Activated CD4-positive, alpha-beta T cell treated with anti-CD3 and anti-CD28 coated beads for 4 hours (primary cell): ENCODE data around the gene TRMT44.
"Not testable (repeated sequence)": the region's sequence is repeated elsewhere in the genome, so short reads cannot be mapped to it uniquely, and the experiment has no call there.

Experiments
- DNase-seq, 2 donors: peaks; one replicate each; pipeline ENCODE4 v3.0.0-alpha.2; 2020

The TRMT44 gene

GRCh38 chr4:8407756-8408155 lies 32.8 kb upstream of the TRMT44 start:
- DNase-seq: no peak

- peak; percentile 33 to 45 for DNase-seq
Measured at GRCh38 chr4:8409264-8410065, 31.1 kb upstream of the TRMT44 start.

GRCh38 chr4:8410066-8410625 lies 30.4 kb upstream of the TRMT44 start:
- DNase-seq: no peak

- no peak for DNase-seq
Measured at GRCh38 chr4:8410641-8411271, 29.8 kb upstream of the TRMT44 start.

GRCh38 chr4:8411351-8412180 lies 29.0 kb upstream of the TRMT44 start:
- no peak for DNase-seq

- no peak for DNase-seq
Measured at GRCh38 chr4:8412288-8412687, 28.3 kb upstream of the TRMT44 start.

GRCh38 chr4:8414377-8414776 lies 26.2 kb upstream of the TRMT44 start:
- peak; percentile 40 to 42 for DNase-seq

GRCh38 chr4:8417071-8417614 lies 23.4 kb upstream of the TRMT44 start:
- no peak for DNase-seq

- DNase-seq: peak; percentile 18 to 22
Measured at GRCh38 chr4:8419222-8420041, 21.1 kb upstream of the TRMT44 start.

GRCh38 chr4:8420151-8420550 lies 20.4 kb upstream of the TRMT44 start:
- DNase-seq: not testable (repeated sequence)

- DNase-seq: no peak
Measured at GRCh38 chr4:8422327-8422726, 18.2 kb upstream of the TRMT44 start.

GRCh38 chr4:8422786-8423185 lies 17.8 kb upstream of the TRMT44 start:
- DNase-seq: no peak

- DNase-seq: no peak
Measured at GRCh38 chr4:8427262-8427661, 13.3 kb upstream of the TRMT44 start.

GRCh38 chr4:8427761-8428287 lies 12.8 kb upstream of the TRMT44 start:
- DNase-seq: no peak

- DNase-seq: peak; percentile 87 to 91
Measured at GRCh38 chr4:8428288-8429097, 12.1 kb upstream of the TRMT44 start.

GRCh38 chr4:8431553-8431952 lies 9.0 kb upstream of the TRMT44 start:
- DNase-seq: no peak

- DNase-seq: no peak
Measured at GRCh38 chr4:8433136-8433535, 7.4 kb upstream of the TRMT44 start.

- DNase-seq: no peak
Measured at GRCh38 chr4:8434251-8435073, 6.1 kb upstream of the TRMT44 start.

- DNase-seq: peak in 1 of 2 donors; percentile 8
Measured at GRCh38 chr4:8435656-8436121, 4.9 kb upstream of the TRMT44 start.

- no peak for DNase-seq
Measured at GRCh38 chr4:8437281-8437680, 3.3 kb upstream of the TRMT44 start.
